ENCODE results near the gene SMIM20.
A peak's percentile ranks its signal among the peaks of the same experiment; 100 is the strongest.

The SMIM20 gene

DNA sequence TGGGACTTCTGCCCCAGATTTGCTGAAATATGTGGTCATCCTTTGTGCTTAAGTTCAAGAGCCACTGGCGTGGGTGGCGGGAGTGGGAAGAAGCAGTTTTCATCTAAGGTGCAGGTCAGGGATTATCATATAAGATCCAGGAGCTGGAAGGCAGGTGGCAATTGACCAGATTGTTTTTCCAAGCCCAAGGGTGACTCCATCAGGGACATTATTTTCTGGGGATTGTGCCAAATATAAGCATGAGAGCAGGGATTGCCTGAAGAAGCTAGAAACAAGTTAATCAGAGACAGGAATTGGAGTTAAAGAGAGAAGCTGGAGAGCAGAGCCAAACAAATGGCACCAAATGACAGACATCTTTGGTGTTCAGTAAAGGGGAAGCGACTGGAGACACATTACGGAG lies 31.8 kb upstream of the SMIM20 start:
- H3K4me3 ChIP-seq (ENCODE audit: insufficient read length, low read depth), result no peak overlapping the region
- H3K36me3 ChIP-seq (ENCODE audit: insufficient read depth, insufficient read length, low read length), result no peaks in the 10 kb centered on the region
- no peaks in the 10 kb centered on the region for H3K4me1 ChIP-seq (ENCODE audit: insufficient read depth, insufficient read length)
- no peak for DNase-seq (ENCODE audit: low read depth, low spot score)
- H3K9ac ChIP-seq (ENCODE audit: insufficient read length, low read depth), result no peak overlapping the region
- TF ChIP-seq YY1 (IDR thresholded peaks at IDR 0.05; ENCODE audit: insufficient read depth, insufficient read length) (no peak), ZNF274 (IDR thresholded peaks at IDR 0.05; ENCODE audit: low read depth, low read length) (no peak), SUZ12 (IDR thresholded peaks at IDR 0.05; ENCODE audit: extremely low read depth, insufficient read depth, insufficient read length) (no peak)
- no peaks in the 10 kb centered on the region for H3K9me3 ChIP-seq (ENCODE audit: insufficient read depth, low read length)
- no peaks in the 10 kb centered on the region for H3K27me3 ChIP-seq (ENCODE audit: insufficient read depth, insufficient read length)

DNA sequence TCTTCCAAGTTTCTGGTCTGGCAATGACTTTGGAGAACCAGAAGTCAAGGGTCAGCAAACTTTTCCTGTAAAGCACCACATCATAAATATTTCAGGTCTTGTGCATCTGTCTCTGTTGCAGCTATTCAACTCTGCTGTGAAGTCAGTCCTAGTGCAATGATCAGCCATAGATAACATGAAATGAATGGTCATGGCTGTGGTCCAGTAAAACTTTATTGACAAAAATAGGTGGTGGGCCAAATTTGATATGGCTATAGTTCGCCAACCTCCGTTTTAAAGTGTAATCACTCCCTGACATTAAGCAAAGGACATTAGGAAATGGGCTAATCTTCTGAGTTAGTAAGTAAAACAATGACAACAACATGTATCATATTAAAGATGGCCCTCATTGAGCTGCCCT lies 30.5 kb upstream of the SMIM20 start:
- TF ChIP-seq ZNF274 (IDR thresholded peaks at IDR 0.05; ENCODE audit: low read depth, low read length) (no peak), SUZ12 (IDR thresholded peaks at IDR 0.05; ENCODE audit: extremely low read depth, insufficient read depth, insufficient read length) (no peak), YY1 (IDR thresholded peaks at IDR 0.05; ENCODE audit: insufficient read depth, insufficient read length) (no peak)
- DNase-seq (ENCODE audit: low read depth, low spot score), result no peak
- Histone ChIP-seq H3K9me3 (ENCODE audit: insufficient read depth, low read length) (no peaks in the 10 kb centered on the region), H3K4me3 (ENCODE audit: insufficient read length, low read depth) (no peak overlapping the region), H3K9ac (ENCODE audit: insufficient read length, low read depth) (no peak overlapping the region), H3K36me3 (ENCODE audit: insufficient read depth, insufficient read length, low read length) (no peaks in the 10 kb centered on the region), H3K27me3 (ENCODE audit: insufficient read depth, insufficient read length) (no peaks in the 10 kb centered on the region), H3K4me1 (ENCODE audit: insufficient read depth, insufficient read length) (no peaks in the 10 kb centered on the region)

DNA sequence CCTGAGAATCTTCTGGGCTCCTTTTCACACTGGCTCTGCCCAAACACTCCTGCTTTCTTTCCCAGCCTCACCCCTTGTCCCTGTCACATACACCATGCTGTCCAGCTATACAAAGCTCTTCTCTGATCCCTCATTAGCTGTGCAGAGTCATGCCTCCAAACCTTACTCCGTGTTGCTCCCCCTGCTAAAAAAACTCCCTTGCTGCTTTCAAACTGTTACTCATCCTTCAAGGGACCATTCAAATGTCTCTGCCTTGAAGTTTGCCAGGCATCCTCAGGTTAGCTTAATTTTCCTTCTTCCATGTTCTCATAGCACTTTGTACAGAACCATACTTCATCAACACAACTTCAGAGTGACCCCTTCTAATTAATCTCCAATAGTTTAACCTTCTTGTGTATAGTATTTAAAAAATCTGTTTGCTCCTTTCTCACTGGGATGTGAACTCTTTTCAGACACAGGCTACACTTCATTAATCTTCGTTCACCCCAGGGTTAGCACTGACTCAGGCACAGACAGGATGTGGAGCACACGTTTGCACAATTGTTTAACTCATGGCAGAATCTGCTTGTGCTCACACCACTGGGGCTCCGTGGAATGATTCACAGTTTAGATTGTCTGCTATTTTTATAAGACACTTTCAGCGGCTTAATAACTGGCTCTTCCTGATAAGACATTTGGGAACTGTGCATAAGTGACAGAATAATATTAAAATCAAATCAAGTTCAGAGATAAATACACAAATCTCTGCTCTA lies 29.8 kb upstream of the SMIM20 start:
- Histone ChIP-seq H3K4me1 (ENCODE audit: insufficient read depth, insufficient read length) (no peaks in the 10 kb centered on the region), H3K9ac (ENCODE audit: insufficient read length, low read depth) (no peak overlapping the region), H3K9me3 (ENCODE audit: insufficient read depth, low read length) (no peaks in the 10 kb centered on the region), H3K27me3 (ENCODE audit: insufficient read depth, insufficient read length) (no peaks in the 10 kb centered on the region), H3K4me3 (ENCODE audit: insufficient read length, low read depth) (no peak overlapping the region), H3K36me3 (ENCODE audit: insufficient read depth, insufficient read length, low read length) (no peaks in the 10 kb centered on the region)
- DNase-seq (ENCODE audit: low read depth, low spot score), result no peak
- TF ChIP-seq SUZ12 (IDR thresholded peaks at IDR 0.05; ENCODE audit: extremely low read depth, insufficient read depth, insufficient read length) (no peak), YY1 (IDR thresholded peaks at IDR 0.05; ENCODE audit: insufficient read depth, insufficient read length) (no peak), ZNF274 (IDR thresholded peaks at IDR 0.05; ENCODE audit: low read depth, low read length) (no peak)

DNA sequence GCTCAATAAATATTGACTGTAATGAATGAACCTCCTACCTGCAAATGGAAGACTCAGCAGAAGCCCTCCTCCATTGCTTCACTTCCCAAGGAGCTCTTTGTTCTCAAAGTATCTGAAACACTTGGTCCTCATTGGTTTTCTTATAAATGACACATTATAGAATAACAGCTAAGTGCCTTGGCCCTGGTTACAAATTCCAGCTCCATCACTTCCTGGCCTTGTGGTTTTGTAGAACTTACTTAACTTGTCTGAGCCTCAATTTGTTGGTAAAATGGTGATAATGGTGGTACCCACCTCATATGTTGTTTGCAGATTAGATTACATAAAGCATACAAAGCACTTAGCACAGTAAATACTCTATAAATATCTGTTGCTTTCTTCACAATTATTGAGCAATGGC lies 25.2 kb upstream of the SMIM20 start:
- TF ChIP-seq SUZ12 (IDR thresholded peaks at IDR 0.05; ENCODE audit: extremely low read depth, insufficient read depth, insufficient read length), result no peak
- TF ChIP-seq ZNF274 (IDR thresholded peaks at IDR 0.05; ENCODE audit: low read depth, low read length), result no peak
- no peak for TF ChIP-seq YY1 (IDR thresholded peaks at IDR 0.05; ENCODE audit: insufficient read depth, insufficient read length)
- no peaks in the 10 kb centered on the region for H3K36me3 ChIP-seq (ENCODE audit: insufficient read depth, insufficient read length, low read length)
- DNase-seq (ENCODE audit: low read depth, low spot score), result no peak
- H3K27me3 ChIP-seq (ENCODE audit: insufficient read depth, insufficient read length), result no peaks in the 10 kb centered on the region
- no peak overlapping the region for H3K4me3 ChIP-seq (ENCODE audit: insufficient read length, low read depth)
- no peaks in the 10 kb centered on the region for H3K9me3 ChIP-seq (ENCODE audit: insufficient read depth, low read length)
- H3K4me1 ChIP-seq (ENCODE audit: insufficient read depth, insufficient read length), result no peaks in the 10 kb centered on the region
- H3K9ac ChIP-seq (ENCODE audit: insufficient read length, low read depth), result no peak overlapping the region

DNA sequence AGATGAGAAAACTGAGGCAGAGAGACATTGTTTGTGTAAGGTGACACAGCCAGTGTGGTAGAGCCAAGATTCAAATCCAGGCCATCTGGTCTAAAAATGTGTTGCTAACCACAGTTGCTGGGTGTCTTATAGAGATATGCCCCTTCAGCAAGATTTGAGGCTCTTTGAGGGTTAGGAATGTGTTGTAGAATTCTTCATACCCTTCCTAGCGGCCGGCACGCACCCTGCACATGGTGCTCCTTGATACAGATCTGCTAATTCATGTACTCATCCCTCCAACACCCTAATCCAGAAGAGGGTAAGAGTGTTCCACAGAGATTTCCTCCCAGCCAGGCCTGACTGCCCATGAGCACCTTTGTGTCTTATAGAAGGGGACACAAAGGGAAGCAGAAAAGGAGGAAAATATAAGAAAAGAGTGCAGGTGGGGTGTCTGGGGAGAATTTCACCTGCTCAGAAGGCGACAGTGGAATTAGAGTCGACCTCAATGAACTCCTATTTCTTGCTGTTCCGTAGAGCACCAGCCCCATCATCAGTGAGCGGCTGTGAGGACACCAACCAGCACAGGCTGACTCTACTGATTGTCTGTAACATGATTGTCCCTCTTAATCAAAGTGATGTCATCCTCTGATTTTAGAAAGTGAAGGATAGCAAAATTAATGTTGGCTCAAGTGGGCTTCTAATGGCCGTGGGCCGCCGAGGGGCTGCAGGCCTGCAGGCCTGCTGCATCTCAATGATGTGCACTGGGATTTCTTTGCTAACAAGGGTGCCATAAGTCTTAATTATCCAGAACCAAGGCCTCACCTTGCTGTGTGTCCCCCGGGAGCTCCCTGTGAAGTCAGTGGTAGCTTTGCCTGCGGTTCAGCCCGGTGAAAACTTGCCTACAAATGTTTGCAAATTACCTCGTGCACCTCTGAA lies 24.2 kb upstream of the SMIM20 start:
- H3K4me3 ChIP-seq (ENCODE audit: insufficient read length, low read depth), result no peak overlapping the region
- H3K9ac ChIP-seq (ENCODE audit: insufficient read length, low read depth), result no peak overlapping the region
- TF ChIP-seq SUZ12 (IDR thresholded peaks at IDR 0.05; ENCODE audit: extremely low read depth, insufficient read depth, insufficient read length), result no peak
- TF ChIP-seq ZNF274 (IDR thresholded peaks at IDR 0.05; ENCODE audit: low read depth, low read length), result no peak
- no peak for TF ChIP-seq YY1 (IDR thresholded peaks at IDR 0.05; ENCODE audit: insufficient read depth, insufficient read length)
- no peaks in the 10 kb centered on the region for H3K9me3 ChIP-seq (ENCODE audit: insufficient read depth, low read length)
- H3K4me1 ChIP-seq (ENCODE audit: insufficient read depth, insufficient read length), result no peaks in the 10 kb centered on the region
- H3K27me3 ChIP-seq (ENCODE audit: insufficient read depth, insufficient read length), result no peaks in the 10 kb centered on the region
- no peak for DNase-seq (ENCODE audit: low read depth, low spot score)
- no peaks in the 10 kb centered on the region for H3K36me3 ChIP-seq (ENCODE audit: insufficient read depth, insufficient read length, low read length)

DNA sequence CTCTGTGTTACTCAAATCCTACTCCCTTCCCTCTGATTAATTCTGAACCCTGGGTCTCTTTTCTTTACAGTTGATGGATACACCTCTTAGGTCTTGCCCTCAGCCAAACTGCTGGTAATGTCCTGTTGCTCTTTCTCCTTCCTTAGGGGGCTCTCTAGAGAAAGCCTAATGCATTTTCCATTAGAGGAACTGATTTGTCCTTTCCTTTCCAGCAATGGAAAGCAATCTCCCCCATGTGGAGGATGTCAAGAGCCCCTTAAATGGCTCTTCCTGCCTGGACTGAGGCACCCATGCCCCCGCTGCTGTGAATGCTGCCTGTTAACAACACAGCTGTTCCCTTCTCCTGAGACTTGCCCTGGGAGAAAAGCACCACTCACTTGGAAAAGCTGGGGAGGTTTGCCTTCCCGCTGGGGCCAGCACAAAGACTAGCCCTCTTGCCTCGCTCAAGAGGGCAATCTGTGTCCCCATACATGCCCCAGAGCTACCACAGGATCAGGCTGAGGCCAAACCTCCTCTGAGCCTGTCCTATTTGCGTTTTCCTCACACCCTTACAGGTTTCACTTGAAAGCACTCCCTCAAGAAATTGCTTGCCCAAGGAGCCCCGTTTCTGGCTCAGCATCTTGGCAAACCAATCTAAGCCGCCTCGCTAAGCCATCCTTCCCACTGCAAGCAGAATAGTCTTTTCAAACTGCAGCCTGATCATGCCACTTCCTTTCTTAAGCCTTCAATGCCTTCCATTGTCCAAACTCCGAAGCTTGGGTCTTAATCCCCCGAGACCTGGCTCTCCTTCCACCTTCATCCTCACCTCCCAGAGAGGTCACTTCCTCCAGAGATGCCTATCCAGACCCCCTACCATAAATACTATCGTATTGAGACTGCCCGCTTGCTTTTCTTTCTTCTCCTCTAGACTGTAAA lies 23.2 kb upstream of the SMIM20 start:
- H3K36me3 ChIP-seq (ENCODE audit: insufficient read depth, insufficient read length, low read length), result no peaks in the 10 kb centered on the region
- H3K9me3 ChIP-seq (ENCODE audit: insufficient read depth, low read length), result no peaks in the 10 kb centered on the region
- no peak for TF ChIP-seq SUZ12 (IDR thresholded peaks at IDR 0.05; ENCODE audit: extremely low read depth, insufficient read depth, insufficient read length)
- DNase-seq (ENCODE audit: low read depth, low spot score), result peak; percentile 46
- no peaks in the 10 kb centered on the region for H3K27me3 ChIP-seq (ENCODE audit: insufficient read depth, insufficient read length)
- no peak overlapping the region for H3K4me3 ChIP-seq (ENCODE audit: insufficient read length, low read depth)
- H3K4me1 ChIP-seq (ENCODE audit: insufficient read depth, insufficient read length), result no peaks in the 10 kb centered on the region
- H3K9ac ChIP-seq (ENCODE audit: insufficient read length, low read depth), result no peak overlapping the region
